Loucy (cell line): ENCODE data around the gene SESN3.

Source experiments
- H2AFZ ChIP-seq: fragments of 200-600 bp; sonication (generic); 2 replicates; pipeline ENCODE4 v1.6.0; 2016; ENCODE audit warnings: antibody characterized with exemption, mild to moderate bottlenecking, low read length, moderate library complexity
- H3F3A ChIP-seq: fragments of 200-600 bp; 2 replicates; pipeline ENCODE4 v1.6.0; 2016; ENCODE audit warnings: antibody characterized with exemption, low read depth, mild to moderate bottlenecking
- H3K27me3 ChIP-seq: fragments of 200-600 bp; sonication (generic); 2 replicates; pipeline ENCODE4 v1.6.1; 2014; ENCODE audit warnings: low read length, mild to moderate bottlenecking; ENCODE audit not compliant: insufficient read depth, poor library complexity, severe bottlenecking
- H3K36me3 ChIP-seq: fragments of 200-600 bp; sonication (generic); 2 replicates; pipeline ENCODE4 v1.6.1; 2016; ENCODE audit warnings: low read length; ENCODE audit not compliant: insufficient read depth
- H3K4me1 ChIP-seq: fragments of 200-600 bp; sonication (generic); 2 replicates; pipeline ENCODE4 v1.5.1; 2014; ENCODE audit warnings: low read length, mild to moderate bottlenecking; ENCODE audit not compliant: insufficient read depth, poor library complexity, severe bottlenecking
- H3K4me2 ChIP-seq: fragments of 200-600 bp; sonication (generic); 2 replicates; pipeline ENCODE4 v1.6.0; 2014; ENCODE audit warnings: antibody characterized with exemption, low read length, low read depth, mild to moderate bottlenecking; ENCODE audit not compliant: poor library complexity, severe bottlenecking
- H3K4me3 ChIP-seq: fragments of 200-600 bp; sonication (generic); 2 replicates; pipeline ENCODE4 v1.5.1; 2014; ENCODE audit warnings: low read length, mild to moderate bottlenecking, mixed read lengths; ENCODE audit not compliant: poor library complexity, severe bottlenecking
- H3K79me2 ChIP-seq: fragments of 200-600 bp; sonication (generic); 2 replicates; pipeline ENCODE4 v1.6.1; 2014; ENCODE audit warnings: low read length; ENCODE audit not compliant: insufficient read depth
- H3K9ac ChIP-seq: fragments of 200-600 bp; sonication (generic); 2 replicates; pipeline ENCODE4 v1.6.0; 2014; ENCODE audit warnings: mild to moderate bottlenecking, low read depth, low read length, moderate library complexity; ENCODE audit not compliant: poor library complexity, severe bottlenecking
- H3K9me2 ChIP-seq: fragments of 200-600 bp; sonication (generic); replicated peaks from 2 replicates; pipeline ENCODE4 v1.6.1; 2016; ENCODE audit warnings: low read depth, low read length, mixed read lengths
- H3K9me3 ChIP-seq: fragments of 200-600 bp; sonication (generic); 2 replicates; pipeline ENCODE4 v1.6.1; 2014; ENCODE audit warnings: mild to moderate bottlenecking, antibody characterized with exemption, low read length, low read depth; ENCODE audit not compliant: insufficient read depth
- H4K20me1 ChIP-seq: fragments of 200-600 bp; sonication (generic); 2 replicates; pipeline ENCODE4 v1.6.0; 2014; ENCODE audit warnings: antibody characterized with exemption, low read length, mild to moderate bottlenecking; ENCODE audit not compliant: insufficient read depth, poor library complexity, severe bottlenecking
- EZH2phosphoT487 ChIP-seq: fragments of 200-600 bp; IDR thresholded peaks from 2 replicates; pipeline ENCODE4 v1.6.1; 2018; ENCODE audit warnings: antibody characterized with exemption, mild to moderate bottlenecking, moderate library complexity, borderline replicate concordance
- TF ChIP-seq, protein P1 (sequence below): fragments of 200-600 bp; sonication (generic); conservative IDR thresholded peaks from 2 replicates; pipeline ENCODE4 v1.5.1; 2014; ENCODE audit warnings: mild to moderate bottlenecking, antibody characterized with exemption, low read length

SESN3 gene, protein sequence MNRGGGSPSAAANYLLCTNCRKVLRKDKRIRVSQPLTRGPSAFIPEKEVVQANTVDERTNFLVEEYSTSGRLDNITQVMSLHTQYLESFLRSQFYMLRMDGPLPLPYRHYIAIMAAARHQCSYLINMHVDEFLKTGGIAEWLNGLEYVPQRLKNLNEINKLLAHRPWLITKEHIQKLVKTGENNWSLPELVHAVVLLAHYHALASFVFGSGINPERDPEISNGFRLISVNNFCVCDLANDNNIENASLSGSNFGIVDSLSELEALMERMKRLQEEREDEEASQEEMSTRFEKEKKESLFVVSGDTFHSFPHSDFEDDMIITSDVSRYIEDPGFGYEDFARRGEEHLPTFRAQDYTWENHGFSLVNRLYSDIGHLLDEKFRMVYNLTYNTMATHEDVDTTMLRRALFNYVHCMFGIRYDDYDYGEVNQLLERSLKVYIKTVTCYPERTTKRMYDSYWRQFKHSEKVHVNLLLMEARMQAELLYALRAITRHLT

GRCh38 chr11:95231127-95231880 lies at the start of gene SESN3:
Gene SESN3, minus strand, starts transcription at chr11:95231202. Its CDS starts 342 bp downstream, at chr11:95230860.
- TF ChIP-seq, protein P1, sequence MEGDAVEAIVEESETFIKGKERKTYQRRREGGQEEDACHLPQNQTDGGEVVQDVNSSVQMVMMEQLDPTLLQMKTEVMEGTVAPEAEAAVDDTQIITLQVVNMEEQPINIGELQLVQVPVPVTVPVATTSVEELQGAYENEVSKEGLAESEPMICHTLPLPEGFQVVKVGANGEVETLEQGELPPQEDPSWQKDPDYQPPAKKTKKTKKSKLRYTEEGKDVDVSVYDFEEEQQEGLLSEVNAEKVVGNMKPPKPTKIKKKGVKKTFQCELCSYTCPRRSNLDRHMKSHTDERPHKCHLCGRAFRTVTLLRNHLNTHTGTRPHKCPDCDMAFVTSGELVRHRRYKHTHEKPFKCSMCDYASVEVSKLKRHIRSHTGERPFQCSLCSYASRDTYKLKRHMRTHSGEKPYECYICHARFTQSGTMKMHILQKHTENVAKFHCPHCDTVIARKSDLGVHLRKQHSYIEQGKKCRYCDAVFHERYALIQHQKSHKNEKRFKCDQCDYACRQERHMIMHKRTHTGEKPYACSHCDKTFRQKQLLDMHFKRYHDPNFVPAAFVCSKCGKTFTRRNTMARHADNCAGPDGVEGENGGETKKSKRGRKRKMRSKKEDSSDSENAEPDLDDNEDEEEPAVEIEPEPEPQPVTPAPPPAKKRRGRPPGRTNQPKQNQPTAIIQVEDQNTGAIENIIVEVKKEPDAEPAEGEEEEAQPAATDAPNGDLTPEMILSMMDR = no peak; the same call in 1 of the 2 replicates
- TF ChIP-seq EZH2phosphoT487 = no peak
- H3K27me3 ChIP-seq = no peaks in the 10 kb centered on the region
- peak within 1 kb of the TSS; percentile 83 for H3K9ac ChIP-seq
- H2AFZ ChIP-seq = peak within 1 kb of the TSS; percentile 75
- peak within 1 kb of the TSS; percentile 87 for H3K4me2 ChIP-seq
- no peaks in the 10 kb centered on the region for H3K9me2 ChIP-seq
- no peaks in the 10 kb centered on the region for H3K36me3 ChIP-seq
- H3K79me2 ChIP-seq = peaks cover 44% of the 10 kb centered on the region
- peaks cover 29% of the 10 kb centered on the region for H4K20me1 ChIP-seq
- no peaks in the 10 kb centered on the region for H3K9me3 ChIP-seq
- H3K4me3 ChIP-seq = peak within 1 kb of the TSS; percentile 98
- no peaks in the 10 kb centered on the region for H3F3A ChIP-seq
- peaks cover 47% of the 10 kb centered on the region for H3K4me1 ChIP-seq

DNA sequence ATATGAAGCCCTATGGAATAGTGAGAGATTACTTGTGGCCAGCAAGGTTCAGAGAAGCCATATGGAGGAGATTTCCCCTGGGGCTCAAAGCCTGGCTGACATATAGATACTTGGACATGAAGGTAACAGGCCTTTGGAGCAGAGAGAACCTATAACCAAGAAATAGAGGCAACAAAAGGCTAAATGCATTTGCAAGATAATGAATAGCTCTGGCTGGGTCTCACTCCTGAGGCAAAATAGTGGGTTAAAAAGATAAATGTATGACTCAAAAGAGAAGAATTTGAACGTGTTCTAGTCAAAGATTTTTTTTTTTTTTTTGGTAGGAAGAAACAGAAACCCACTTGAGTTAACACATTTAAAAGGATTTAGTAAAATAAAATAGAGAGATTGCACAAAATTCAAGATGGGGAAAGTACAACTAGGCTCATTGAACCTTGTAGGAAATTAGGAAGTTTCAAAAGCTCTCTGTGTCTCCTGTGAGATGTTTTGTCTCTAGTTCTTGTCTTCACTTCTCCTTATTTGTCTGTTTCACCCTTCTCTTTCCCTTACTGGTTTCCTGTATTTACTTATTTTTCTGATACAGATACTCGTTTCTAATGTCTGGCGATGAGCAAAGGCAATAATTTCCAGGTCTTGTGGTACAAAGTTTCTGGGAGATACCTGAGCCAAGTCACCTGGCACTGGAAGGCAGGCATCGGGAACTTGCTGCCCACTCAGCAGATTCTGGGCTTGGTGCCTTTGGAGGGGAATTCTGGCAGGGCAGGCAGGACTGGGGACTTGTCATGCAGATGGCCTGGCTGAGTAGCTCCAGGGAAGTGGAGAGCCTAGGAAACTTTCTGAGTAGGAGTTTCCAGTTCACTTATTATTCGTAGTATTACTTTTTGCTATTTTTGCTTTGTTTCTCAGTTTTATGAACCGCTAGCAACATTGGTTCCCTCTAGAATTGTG lies 49.2 kb upstream of the SESN3 start:
- H2AFZ ChIP-seq = no peak overlapping the region

GRCh38 chr11:95277868-95278267 lies 46.9 kb upstream of the SESN3 start:
- Histone ChIP-seq H3F3A (no peaks in the 10 kb centered on the region), H3K4me3 (no peak overlapping the region), H3K4me2 (no peak overlapping the region), H3K9me2 (no peaks in the 10 kb centered on the region), H3K4me1 (no peaks in the 10 kb centered on the region), H2AFZ (no peak overlapping the region), H3K9ac (no peak overlapping the region), H3K79me2 (no peaks in the 10 kb centered on the region), H4K20me1 (no peaks in the 10 kb centered on the region), H3K36me3 (no peaks in the 10 kb centered on the region), H3K9me3 (no peaks in the 10 kb centered on the region), H3K27me3 (no peaks in the 10 kb centered on the region)
- TF ChIP-seq, protein P1 = no peak
- no peak for TF ChIP-seq EZH2phosphoT487

More for the DNA sequence above, 49.2 kb upstream of the SESN3 start:
- H3K79me2 ChIP-seq = no peaks in the 10 kb centered on the region
- no peak overlapping the region for H3K4me2 ChIP-seq
- no peaks in the 10 kb centered on the region for H3K9me3 ChIP-seq
- no peak overlapping the region for H3K9ac ChIP-seq
- H3K9me2 ChIP-seq = no peaks in the 10 kb centered on the region
- no peaks in the 10 kb centered on the region for H3K4me1 ChIP-seq
- no peak for TF ChIP-seq EZH2phosphoT487
- no peaks in the 10 kb centered on the region for H3K36me3 ChIP-seq
- H3K27me3 ChIP-seq = no peaks in the 10 kb centered on the region
- H3F3A ChIP-seq = no peaks in the 10 kb centered on the region
- H3K4me3 ChIP-seq = no peak overlapping the region
- H4K20me1 ChIP-seq = no peaks in the 10 kb centered on the region
